HCT116 (cell line): ENCODE data around the gene TRIM50. TPM values are rescaled to one million over a fixed set of nuclear protein-coding genes. Genes with fewer than 3 reads are reported as not detected.

Experiments used
- ATAC-seq: fragments of 200-7000 bp; cut with Tn5 transposase; 2 replicates; pipeline ENCODE4 v1.9.1; 2020; ENCODE audit warnings: mild to moderate bottlenecking, moderate library complexity
- BruUV-seq: library from RNA; stranded (reverse); fragments of 400-500 nt; replicated peaks from 2 replicates; lab custom pipeline; 2021; lab: Mats Ljungman, UMichigan
- CTCF ChIA-PET: fragments of 300-600 bp; sonication (Branson Sonifier 250); formaldehyde crosslinking; loops from one replicate; lab custom pipeline; 2021; ENCODE audit warnings: antibody characterized with exemption; lab: Charles Lee
- POLR2A ChIA-PET: fragments of 300-600, 350-600 bp; sonication (Branson Sonifier 250); formaldehyde crosslinking; loops from one replicate; lab custom pipeline; 2021; ENCODE audit warnings: antibody characterized with exemption; lab: Charles Lee
- RAD21 ChIA-PET, 2 experiments: fragments of 300-600 bp; sonication (Branson Sonifier 250); formaldehyde crosslinking; loops; one replicate each; lab custom pipeline; 2023; ENCODE audit warnings: low total read pairs in 2 of 2; ENCODE audit not compliant: uncharacterized antibody in 2 of 2, unreplicated experiment in 2 of 2, low non-redundant PET in 1 of 2; lab: Charles Lee
- DNase-seq: peaks from one replicate; pipeline ENCODE4 v3.0.0-alpha.2; 2010; ENCODE audit warnings: low read depth, low spot score
- H2AFZ ChIP-seq: fragments of 200-600 bp; shearing (Covaris generic), sonication (generic); 2 replicates; pipeline ENCODE4 v1.6.1; 2017; ENCODE audit warnings: low read depth, mixed run types, mixed read lengths, antibody characterized with exemption, low read length; ENCODE audit not compliant: poor library complexity, severe bottlenecking
- H3K27ac ChIP-seq: 2 replicates; pipeline ENCODE4 v1.5.1; 2012; ENCODE audit warnings: low read depth, low read length
- H3K27me3 ChIP-seq: fragments of 200-600 bp; sonication (generic); 2 replicates; pipeline ENCODE4 v1.6.1; 2016; ENCODE audit warnings: mixed run types, low read length, mixed read lengths; ENCODE audit not compliant: insufficient read depth
- H3K36me3 ChIP-seq, 2 experiments: fragments of 200-500 bp in 1 of 2; fragments of 200-600 bp in 1 of 2; sonication (Bioruptor generic) in 1 of 2; sonication (generic) in 1 of 2; 2 replicates each; pipeline versions ENCODE4 v1.5.1 to v1.6.1; 2014 to 2016; ENCODE audit warnings: low read length in 2 of 2, inconsistent platforms in 1 of 2, mixed read lengths in 1 of 2, mixed run types in 1 of 2; ENCODE audit not compliant: insufficient read depth in 2 of 2, control insufficient read depth in 1 of 2
- H3K4me1 ChIP-seq, 2 experiments: fragments of 200-600 bp in 1 of 2; sonication (generic) in 1 of 2; 2 replicates each; pipeline versions ENCODE4 v1.5.1 to v1.6.1; 2012 to 2017; ENCODE audit warnings: low read length in 2 of 2, inconsistent platforms in 1 of 2, mild to moderate bottlenecking in 1 of 2, mixed read lengths in 1 of 2, mixed run types in 1 of 2, moderate library complexity in 1 of 2; ENCODE audit not compliant: insufficient read depth in 2 of 2, control insufficient read depth in 1 of 2
- H3K4me2 ChIP-seq: fragments of 200-600 bp; sonication (generic); 2 replicates; pipeline ENCODE4 v1.6.1; 2017; ENCODE audit warnings: mixed run types, low read length, mixed read lengths
- H3K4me3 ChIP-seq, 2 experiments: fragments of 200-600 bp in 1 of 2; sonication (generic) in 1 of 2; replicated peaks in 1 of 2; 2 replicates each; pipeline ENCODE4 v1.5.1; 2011 to 2016; ENCODE audit warnings: low read length in 2 of 2, control low read depth in 1 of 2, low read depth in 1 of 2, mild to moderate bottlenecking in 1 of 2, mixed read lengths in 1 of 2, mixed run types in 1 of 2
- H3K79me2 ChIP-seq: fragments of 200-600 bp; sonication (generic); 2 replicates; pipeline ENCODE4 v1.6.1; 2017; ENCODE audit warnings: mild to moderate bottlenecking, mixed run types, low read length, moderate library complexity, mixed read lengths; ENCODE audit not compliant: insufficient read depth
- H3K9ac ChIP-seq: fragments of 200-600 bp; sonication (generic); 2 replicates; pipeline ENCODE4 v1.6.1; 2016; ENCODE audit warnings: low read length, mixed read lengths
- H3K9me2 ChIP-seq: fragments of 200-600 bp; sonication (generic), shearing (Covaris generic); 2 replicates; pipeline ENCODE4 v1.6.1; 2017; ENCODE audit warnings: mixed run types, mild to moderate bottlenecking, moderate library complexity; ENCODE audit not compliant: insufficient read depth
- H3K9me3 ChIP-seq, 2 experiments: fragments of 200-500 bp in 1 of 2; fragments of 200-600 bp in 1 of 2; sonication (Bioruptor generic) in 1 of 2; sonication (generic) in 1 of 2; 2 replicates each; pipeline ENCODE4 v1.6.1; 2014 to 2017; ENCODE audit warnings: low read length in 2 of 2, mixed read lengths in 2 of 2, inconsistent platforms in 1 of 2, low read depth in 1 of 2, mild to moderate bottlenecking in 1 of 2, mixed run types in 1 of 2, moderate library complexity in 1 of 2; ENCODE audit not compliant: control insufficient read depth in 1 of 2, insufficient read depth in 1 of 2
- H4K20me1 ChIP-seq: fragments of 200-600 bp; sonication (generic), shearing (Covaris generic); 2 replicates; pipeline ENCODE4 v1.6.1; 2017; ENCODE audit warnings: mixed run types, mild to moderate bottlenecking, moderate library complexity; ENCODE audit not compliant: insufficient read depth
- ELF1 ChIP-seq: IDR thresholded peaks from 2 replicates; pipeline ENCODE4 v1.6.1; 2012; ENCODE audit warnings: low read depth, borderline replicate concordance
- EZH2 ChIP-seq: fragments of 200-600 bp; sonication (generic); IDR thresholded peaks from 2 replicates; pipeline ENCODE4 v1.6.1; 2017; ENCODE audit warnings: antibody characterized with exemption, mixed run types
- EZH2phosphoT487 ChIP-seq: fragments of 200-600 bp; IDR thresholded peaks from 2 replicates; pipeline ENCODE4 v1.6.1; 2018; ENCODE audit warnings: antibody characterized with exemption, borderline replicate concordance
- POLR2A ChIP-seq: IDR thresholded peaks from 2 replicates; pipeline ENCODE4 v1.7.0; 2011; ENCODE audit warnings: borderline replicate concordance; ENCODE audit not compliant: insufficient read depth, insufficient read length; ENCODE audit errors: extremely low read depth
- POLR2AphosphoS5 ChIP-seq: IDR thresholded peaks from 2 replicates; pipeline ENCODE4 v1.6.1; 2011; ENCODE audit warnings: mild to moderate bottlenecking, low read depth, low read length, moderate library complexity
- REST ChIP-seq: IDR thresholded peaks from 2 replicates; pipeline ENCODE4 v1.6.1; 2012; ENCODE audit warnings: low read depth
- ZBTB33 ChIP-seq: IDR thresholded peaks from 2 replicates; pipeline ENCODE4 v1.6.1; 2011; ENCODE audit warnings: mild to moderate bottlenecking, low read length, moderate library complexity; ENCODE audit not compliant: insufficient replicate concordance; ENCODE audit errors: extremely low read depth
- ZNF274 ChIP-seq: fragments of 200-500 bp; sonication (Bioruptor generic); IDR thresholded peaks from 2 replicates; pipeline ENCODE4 v1.6.1; 2014; ENCODE audit warnings: mild to moderate bottlenecking, low read depth, low read length, inconsistent platforms
- intact Hi-C: fragments of 100-400 bp; cut with micrococcal nuclease; formaldehyde crosslinking; loops from 2 replicates; pipeline ENCODE4 v1.10.0; 2022
- total RNA-seq: library from RNA; stranded (reverse); gene quantifications from one replicate; pipeline ENCODE4 v1.2.1, GENCODE V29; 2021; ENCODE audit not compliant: unreplicated experiment
- TF ChIP-seq, protein P1 (sequence below): IDR thresholded peaks from 2 replicates; pipeline ENCODE4 v1.6.1; 2012

The TRIM50 gene
- total RNA-seq, 1 experiment from 2014 or later, result not detected

DNA sequence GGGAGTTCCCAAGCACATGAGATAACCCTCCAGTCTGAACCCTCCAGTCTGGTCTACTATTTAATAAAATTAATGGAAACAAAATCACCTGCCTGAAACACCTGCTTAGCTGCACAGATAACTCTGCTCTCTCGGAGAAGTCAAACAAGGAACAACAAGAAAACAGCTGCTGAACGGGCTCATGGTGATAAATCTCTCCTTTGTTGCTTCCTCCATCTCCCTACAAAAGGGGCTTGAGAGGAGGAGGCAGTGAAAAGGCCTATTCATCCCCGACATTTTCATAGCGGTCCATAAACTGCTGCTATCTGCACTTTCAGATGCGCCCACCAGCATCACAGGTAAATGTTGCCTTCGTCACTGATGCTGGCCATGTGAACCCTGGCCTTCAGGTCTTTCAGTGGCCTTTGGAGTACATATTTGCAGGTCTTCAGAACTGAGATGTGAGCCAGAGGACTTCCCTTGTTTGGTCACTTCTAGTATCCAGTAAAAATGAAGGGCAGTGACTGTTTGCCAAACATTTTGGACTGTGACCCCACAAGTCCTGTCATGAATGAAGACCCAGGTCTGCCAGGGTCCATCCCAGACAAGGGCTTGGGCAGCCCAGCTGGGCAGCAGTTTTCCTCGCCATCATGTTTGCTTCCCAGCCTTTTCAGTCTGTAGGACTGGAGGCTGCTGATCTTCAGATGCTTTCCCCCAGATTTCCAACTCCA lies 15.9 kb upstream of the TRIM50 start:
- intact Hi-C loops, result no loop called here
- Histone ChIP-seq H2AFZ (no peak overlapping the region), H3K79me2 (no peaks in the 10 kb centered on the region), H3K4me2 (no peak overlapping the region), H3K27ac (no peak overlapping the region), H4K20me1 (no peaks in the 10 kb centered on the region), H3K4me3 (no peak overlapping the region), H3K27me3 (no peaks in the 10 kb centered on the region), H3K9me3 (no peaks in the 10 kb centered on the region), H3K9ac (no peak overlapping the region), H3K36me3 (no peaks in the 10 kb centered on the region), H3K4me1 (peaks cover 11 to 15% of the 10 kb centered on the region in 2 experiments), H3K9me2 (no peaks in the 10 kb centered on the region)
- RAD21 ChIA-PET, result no interaction called here
- CTCF ChIA-PET, result interaction anchor here (1.4 to 1.5 kb wide), 2 partner anchors 20 to 93 kb away, joined by 3 to 5 read pairs; no protein-coding TSS in a partner anchor
- BruUV-seq, result no TSS peak
- POLR2A ChIA-PET, result no interaction called here
- TF ChIP-seq, protein P1, sequence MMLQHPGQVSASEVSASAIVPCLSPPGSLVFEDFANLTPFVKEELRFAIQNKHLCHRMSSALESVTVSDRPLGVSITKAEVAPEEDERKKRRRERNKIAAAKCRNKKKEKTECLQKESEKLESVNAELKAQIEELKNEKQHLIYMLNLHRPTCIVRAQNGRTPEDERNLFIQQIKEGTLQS, result no peak
- TF ChIP-seq EZH2phosphoT487, result no peak
- no peak for TF ChIP-seq ZNF274
- TF ChIP-seq POLR2AphosphoS5, result no peak
- TF ChIP-seq ZBTB33, result no peak
- TF ChIP-seq POLR2A, result no peak
- no peak for TF ChIP-seq REST
- TF ChIP-seq EZH2, result no peak
- TF ChIP-seq ELF1, result no peak
- ATAC-seq (no peak), DNase-seq (no peak)
